Hepatocyte (in vitro differentiated cells): ENCODE measurements around the gene TMEM184C. TPM values are rescaled to one million over a fixed set of nuclear protein-coding genes. Genes with fewer than 3 reads are reported as not detected.
A peak's percentile ranks its signal among the peaks of the same experiment; 100 is the strongest.

Experiments
- DNase-seq: peaks from one replicate; pipeline ENCODE4 v3.0.0-alpha.2; 2016; ENCODE audit warnings: low spot score
- H2AFZ ChIP-seq: fragments of 200-600 bp; sonication (generic); 2 replicates; pipeline ENCODE4 v1.6.0; 2016; ENCODE audit warnings: antibody characterized with exemption, mild to moderate bottlenecking
- H3K27ac ChIP-seq: fragments of 200-600 bp; sonication (generic); 2 replicates; pipeline ENCODE4 v1.5.1; 2016; ENCODE audit warnings: mild to moderate bottlenecking
- H3K27me3 ChIP-seq: fragments of 200-600 bp; sonication (generic); 2 replicates; pipeline ENCODE4 v1.6.1; 2016
- H3K36me3 ChIP-seq: fragments of 200-600 bp; sonication (generic); replicated peaks from 2 replicates; pipeline ENCODE4 v1.5.1; 2016; ENCODE audit warnings: low read depth; ENCODE audit not compliant: insufficient read depth
- H3K4me1 ChIP-seq: fragments of 200-600 bp; sonication (generic); 2 replicates; pipeline ENCODE4 v1.5.1; 2016; ENCODE audit warnings: mild to moderate bottlenecking, moderate library complexity; ENCODE audit not compliant: insufficient read depth
- H3K4me2 ChIP-seq: fragments of 200-600 bp; sonication (generic); 2 replicates; pipeline ENCODE4 v1.6.0; 2016
- H3K4me3 ChIP-seq: fragments of 200-600 bp; sonication (generic); 2 replicates; pipeline ENCODE4 v1.5.1; 2016; ENCODE audit warnings: mild to moderate bottlenecking
- H3K79me2 ChIP-seq: fragments of 200-600 bp; sonication (generic); 2 replicates; pipeline ENCODE4 v1.6.0; 2017; ENCODE audit warnings: mild to moderate bottlenecking
- H3K9me2 ChIP-seq: fragments of 200-600 bp; sonication (generic); replicated peaks from 2 replicates; pipeline ENCODE4 v1.6.0; 2017; ENCODE audit warnings: mild to moderate bottlenecking; ENCODE audit not compliant: insufficient read depth
- H3K9me3 ChIP-seq: fragments of 200-600 bp; sonication (generic); 2 replicates; pipeline ENCODE4 v1.5.1; 2016; ENCODE audit warnings: low read depth, mild to moderate bottlenecking
- H4K20me1 ChIP-seq: fragments of 200-600 bp; sonication (generic); 2 replicates; pipeline ENCODE4 v1.6.0; 2016; ENCODE audit warnings: mild to moderate bottlenecking; ENCODE audit not compliant: insufficient read depth, poor library complexity, severe bottlenecking
- EZH2 ChIP-seq: fragments of 200-600 bp; sonication (generic); IDR thresholded peaks from 2 replicates; pipeline ENCODE4 v1.6.1; 2016; ENCODE audit warnings: antibody characterized with exemption, mild to moderate bottlenecking, borderline replicate concordance
- EZH2phosphoT487 ChIP-seq: fragments of 200-600 bp; sonication (generic); IDR thresholded peaks from one replicate; pipeline ENCODE4 v1.6.1; 2018; ENCODE audit warnings: antibody characterized with exemption, mild to moderate bottlenecking, low read depth, moderate library complexity; ENCODE audit not compliant: unreplicated experiment, severe bottlenecking
- WGBS: methylation state at CpG from one replicate; pipeline ENCODE4 v1.1.6; 2016; ENCODE audit warnings: low lambda C conversion rate; ENCODE audit errors: missing lambda C conversion rate; 5-methylcytosine and 5-hydroxymethylcytosine counted together
- polyA plus RNA-seq: library from polyadenylated mRNA; unstranded; fragments of >200 nt; fragmentation: Nextera tagmentation; extraction: Ambion mirVana; gene quantifications from 2 replicates; pipeline ENCODE4 v1.2.1, GENCODE V29; 2016
- total RNA-seq: library from RNA; depleted of rRNA; stranded (reverse); fragments of >200 nt; gene quantifications from 2 replicates; pipeline ENCODE4 v1.2.3, GENCODE V29; 2014
- TF ChIP-seq, protein P1 (sequence below): fragments of 200-600 bp; sonication (generic); IDR thresholded peaks from 2 replicates; pipeline ENCODE4 v1.5.1; 2016; ENCODE audit warnings: antibody characterized with exemption, mild to moderate bottlenecking; ENCODE audit not compliant: poor library complexity

TMEM184C gene
- total and polyA plus RNA-seq, 2 experiments from 2014 or later = 43.0 to 43.9 TPM

DNA sequence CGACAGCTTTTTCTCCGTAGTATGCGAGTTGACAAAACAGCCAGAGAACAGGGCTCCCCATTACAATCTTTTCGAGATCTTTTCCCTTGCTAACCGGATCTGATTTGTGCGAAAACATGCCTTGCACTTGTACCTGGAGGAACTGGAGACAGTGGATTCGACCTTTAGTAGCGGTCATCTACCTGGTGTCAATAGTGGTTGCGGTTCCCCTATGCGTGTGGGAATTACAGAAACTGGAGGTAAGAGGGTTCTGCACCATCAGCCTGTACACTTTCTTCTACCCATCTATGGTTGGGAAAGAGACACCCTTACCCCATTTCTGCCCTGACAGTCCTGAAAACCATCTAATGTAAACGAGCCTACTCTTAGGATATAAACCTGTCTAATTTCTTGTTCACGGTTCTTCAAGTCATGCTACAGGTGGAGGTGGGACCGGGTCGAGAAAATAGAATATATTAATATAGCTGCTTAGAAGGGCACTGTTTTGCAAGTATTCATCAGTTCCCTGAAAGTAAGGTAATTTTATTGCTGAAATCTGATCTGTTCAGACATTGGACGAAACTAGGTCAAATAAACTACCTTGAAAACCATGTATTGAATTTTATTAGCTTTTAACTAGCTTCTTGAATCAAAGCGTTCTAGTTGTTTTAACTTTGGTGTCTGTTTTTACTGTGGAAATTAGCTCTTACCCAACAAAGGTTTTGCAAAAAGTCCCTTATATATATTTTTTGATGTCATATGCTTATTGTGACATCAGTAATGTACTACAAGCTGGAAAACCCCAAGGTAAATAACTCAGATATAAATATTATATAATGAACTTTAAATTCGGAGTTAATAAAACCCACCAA is 869 bp downstream of the TMEM184C start:
- peak overlapping the region; percentile 85 for H3K4me2 ChIP-seq
- no peaks in the 10 kb centered on the region for H3K9me2 ChIP-seq
- H3K36me3 ChIP-seq = no peaks in the 10 kb centered on the region
- no peaks in the 10 kb centered on the region for H3K27me3 ChIP-seq
- peaks cover 52% of the 10 kb centered on the region for H3K79me2 ChIP-seq
- no peaks in the 10 kb centered on the region for H3K9me3 ChIP-seq
- no peak for TF ChIP-seq EZH2phosphoT487
- TF ChIP-seq EZH2 = no peak
- TF ChIP-seq, protein P1, sequence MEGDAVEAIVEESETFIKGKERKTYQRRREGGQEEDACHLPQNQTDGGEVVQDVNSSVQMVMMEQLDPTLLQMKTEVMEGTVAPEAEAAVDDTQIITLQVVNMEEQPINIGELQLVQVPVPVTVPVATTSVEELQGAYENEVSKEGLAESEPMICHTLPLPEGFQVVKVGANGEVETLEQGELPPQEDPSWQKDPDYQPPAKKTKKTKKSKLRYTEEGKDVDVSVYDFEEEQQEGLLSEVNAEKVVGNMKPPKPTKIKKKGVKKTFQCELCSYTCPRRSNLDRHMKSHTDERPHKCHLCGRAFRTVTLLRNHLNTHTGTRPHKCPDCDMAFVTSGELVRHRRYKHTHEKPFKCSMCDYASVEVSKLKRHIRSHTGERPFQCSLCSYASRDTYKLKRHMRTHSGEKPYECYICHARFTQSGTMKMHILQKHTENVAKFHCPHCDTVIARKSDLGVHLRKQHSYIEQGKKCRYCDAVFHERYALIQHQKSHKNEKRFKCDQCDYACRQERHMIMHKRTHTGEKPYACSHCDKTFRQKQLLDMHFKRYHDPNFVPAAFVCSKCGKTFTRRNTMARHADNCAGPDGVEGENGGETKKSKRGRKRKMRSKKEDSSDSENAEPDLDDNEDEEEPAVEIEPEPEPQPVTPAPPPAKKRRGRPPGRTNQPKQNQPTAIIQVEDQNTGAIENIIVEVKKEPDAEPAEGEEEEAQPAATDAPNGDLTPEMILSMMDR = no peak
- peaks cover 5% of the 10 kb centered on the region for H4K20me1 ChIP-seq
- peaks cover 22% of the 10 kb centered on the region for H3K4me1 ChIP-seq
- peak overlapping the region; percentile 71 for H2AFZ ChIP-seq
- H3K27ac ChIP-seq = peak overlapping the region; percentile 92
- WGBS = 8% methylated on average over 17 of the region's 17 CpGs
- peak overlapping the region; percentile 43 for H3K4me3 ChIP-seq
- no peak for DNase-seq

DNA sequence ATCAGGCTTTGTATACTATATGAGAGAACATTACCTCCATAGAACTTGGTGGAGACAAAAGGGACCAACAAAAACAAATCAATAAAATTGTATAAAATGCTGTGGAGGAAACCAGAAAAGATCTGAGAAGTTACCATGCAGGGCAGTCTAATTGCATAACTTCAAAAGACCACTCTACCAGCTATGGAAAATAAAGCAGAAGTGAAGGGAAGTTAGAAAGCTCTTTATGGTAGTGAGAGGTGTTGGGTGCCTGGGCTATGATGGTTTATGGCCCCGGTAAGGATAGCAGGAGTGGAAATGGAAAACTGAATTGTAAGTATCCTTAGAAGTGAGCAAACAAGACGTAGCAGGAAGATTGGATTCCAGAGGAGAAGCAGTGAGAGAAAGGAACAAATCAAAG is 3.1 kb downstream of the TMEM184C start:
- no peaks in the 10 kb centered on the region for H3K9me3 ChIP-seq
- H3K4me2 ChIP-seq = peak overlapping the region; percentile 65
- no peak overlapping the region for H2AFZ ChIP-seq
- H3K79me2 ChIP-seq = peaks cover 54% of the 10 kb centered on the region
- H3K4me3 ChIP-seq = no peak overlapping the region
- no peaks in the 10 kb centered on the region for H3K9me2 ChIP-seq
- DNase-seq = no peak
- H3K4me1 ChIP-seq = peaks cover 22% of the 10 kb centered on the region
- H3K27me3 ChIP-seq = no peaks in the 10 kb centered on the region
- WGBS = 62% methylated on average over 2 of the region's 2 CpGs
- H3K36me3 ChIP-seq = no peaks in the 10 kb centered on the region
- H4K20me1 ChIP-seq = peaks cover 5% of the 10 kb centered on the region
- no peak overlapping the region for H3K27ac ChIP-seq
- TF ChIP-seq, protein P1 = no peak
- TF ChIP-seq EZH2 = no peak
- TF ChIP-seq EZH2phosphoT487 = no peak

DNA sequence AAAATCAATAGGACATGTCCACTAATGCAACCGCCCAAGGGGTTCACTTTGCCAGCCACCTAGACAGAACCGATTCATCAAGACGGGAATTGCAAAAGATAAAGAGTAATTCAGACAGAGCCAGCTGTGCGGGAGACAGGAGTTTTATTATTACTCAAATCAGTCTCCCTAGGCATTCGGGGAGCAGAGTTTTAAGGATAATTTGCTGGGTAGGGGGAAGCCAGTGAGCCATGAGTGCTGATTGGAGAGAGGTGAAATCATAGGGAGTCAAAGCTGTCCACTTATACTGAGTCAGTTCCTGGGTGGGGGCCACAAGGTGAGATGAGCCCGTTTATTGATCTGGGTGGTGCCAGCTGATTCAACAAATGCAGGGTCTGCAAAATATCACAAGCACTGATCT is 8.5 kb downstream of the TMEM184C start:
- H3K27me3 ChIP-seq = no peaks in the 10 kb centered on the region
- H3K4me3 ChIP-seq = no peak overlapping the region
- no peaks in the 10 kb centered on the region for H3K36me3 ChIP-seq
- WGBS = 84% methylated on average over 6 of the region's 6 CpGs
- no peaks in the 10 kb centered on the region for H3K9me3 ChIP-seq
- TF ChIP-seq EZH2phosphoT487 (no peak), EZH2 (no peak)
- TF ChIP-seq, protein P1 = no peak
- no peak overlapping the region for H2AFZ ChIP-seq
- DNase-seq = no peak
- no peaks in the 10 kb centered on the region for H4K20me1 ChIP-seq
- H3K27ac ChIP-seq = no peak overlapping the region
- H3K79me2 ChIP-seq = peaks cover 25% of the 10 kb centered on the region
- no peak overlapping the region for H3K4me2 ChIP-seq
- H3K4me1 ChIP-seq = peaks cover 10% of the 10 kb centered on the region
- no peaks in the 10 kb centered on the region for H3K9me2 ChIP-seq
